ENCODE measurements around the gene MICAL3. TPM values are rescaled to one million over a fixed set of nuclear protein-coding genes. Genes with fewer than 3 reads are reported as not detected.

The MICAL3 gene
- polyA plus RNA-seq, 3 donors, result 0.23 to 0.84 TPM; not detected in 1

GRCh38 chr22:17903564-17904295 is 120.6 kb downstream of the MICAL3 start:
- Histone ChIP-seq H3K36me3 (replicated peaks in 1 of 2; ENCODE audit: control insufficient read depth in 1 of 2, insufficient read depth in 2 of 2, low read length in 2 of 2) (no peaks in the 10 kb centered on the region), H3K4me3 (replicated peaks in 1 of 3; ENCODE audit: low read depth in 2 of 3, low read length in 3 of 3) (no peak overlapping the region), H3K27ac (ENCODE audit: low read depth in 1 of 2, low read length in 2 of 2) (no peak overlapping the region), H4K20me1 (ENCODE audit: insufficient read depth, low read length) (no peaks in the 10 kb centered on the region), H3K4me2 (replicated peaks; ENCODE audit: extremely low read depth, low read length, poor library complexity, severe bottlenecking) (no peak overlapping the region), H2AFZ (ENCODE audit: insufficient read depth, low read depth, low read length, poor library complexity, severe bottlenecking) (no peak overlapping the region), H3K79me2 (ENCODE audit: insufficient read depth, low read length) (no peaks in the 10 kb centered on the region), H3K9me3 (replicated peaks in 1 of 2; ENCODE audit: control insufficient read depth in 1 of 2, insufficient read depth in 1 of 2, low read length in 2 of 2) (no peaks in the 10 kb centered on the region), H3K27me3 (ENCODE audit: control insufficient read depth in 2 of 2, insufficient read depth in 2 of 2, low read length in 2 of 2) (no peaks in the 10 kb centered on the region), H3K9ac (ENCODE audit: insufficient read depth, low read length, poor library complexity, severe bottlenecking) (no peak overlapping the region), H3K4me1 (ENCODE audit: control insufficient read depth in 1 of 2, insufficient read depth in 2 of 2, low read length in 2 of 2) (no peaks in the 10 kb centered on the region)
- H3K4me1 Mint-ChIP-seq, result no peaks in the 10 kb centered on the region
- H3K27ac Mint-ChIP-seq, result no peak overlapping the region
- H3K27me3 Mint-ChIP-seq (ENCODE audit: low read depth in 3 of 3), result peaks cover 0 to 1% (median 0%) of the 10 kb centered on the region in 3 donors
- no peak overlapping the region for H3K4me3 Mint-ChIP-seq
- intact Hi-C loops (cut with micrococcal nuclease), result no loop called here
- TF ChIP-seq CTCF (IDR thresholded peaks at IDR 0.05), result no peak
- DNase-seq, result no peak
- 94% methylated on average over 10 of the region's 10 CpGs for WGBS (ENCODE audit: insufficient coverage)
- no peaks in the 10 kb centered on the region for H3K9me3 Mint-ChIP-seq
- H3K36me3 Mint-ChIP-seq, result no peaks in the 10 kb centered on the region

- no peaks in the 10 kb centered on the region for H3K9me3 Mint-ChIP-seq
- H3K9me3 ChIP-seq (replicated peaks in 1 of 2; ENCODE audit: control insufficient read depth in 1 of 2, insufficient read depth in 1 of 2, low read length in 2 of 2), result no peaks in the 10 kb centered on the region
- no peaks in the 10 kb centered on the region for H3K36me3 Mint-ChIP-seq
Measured at GRCh38 chr22:17902960-17903359, 121.4 kb downstream of the MICAL3 start.

More at GRCh38 chr22:17902960-17903359, 121.4 kb downstream of the MICAL3 start:
- no peak overlapping the region for H3K9ac ChIP-seq (ENCODE audit: insufficient read depth, low read length, poor library complexity, severe bottlenecking)
- 90% methylated on average over 5 of the region's 8 CpGs for WGBS (ENCODE audit: insufficient coverage)
- no peak for TF ChIP-seq CTCF (IDR thresholded peaks at IDR 0.05)
- H3K27me3 ChIP-seq (ENCODE audit: control insufficient read depth in 2 of 2, insufficient read depth in 2 of 2, low read length in 2 of 2), result no peaks in the 10 kb centered on the region
- no peak for DNase-seq
- H4K20me1 ChIP-seq (ENCODE audit: insufficient read depth, low read length), result no peaks in the 10 kb centered on the region
- no peaks in the 10 kb centered on the region for H3K79me2 ChIP-seq (ENCODE audit: insufficient read depth, low read length)
- intact Hi-C loops (cut with micrococcal nuclease), result no loop called here
- no peaks in the 10 kb centered on the region for H3K36me3 ChIP-seq (replicated peaks in 1 of 2; ENCODE audit: control insufficient read depth in 1 of 2, insufficient read depth in 2 of 2, low read length in 2 of 2)
- no peaks in the 10 kb centered on the region for H3K4me1 ChIP-seq (ENCODE audit: control insufficient read depth in 1 of 2, insufficient read depth in 2 of 2, low read length in 2 of 2)
- Mint-ChIP-seq H3K27me3 (ENCODE audit: low read depth in 3 of 3) (peaks cover 0 to 1% (median 0%) of the 10 kb centered on the region in 3 donors), H3K4me3 (no peak overlapping the region), H3K4me1 (no peaks in the 10 kb centered on the region), H3K27ac (no peak overlapping the region)
- H2AFZ ChIP-seq (ENCODE audit: insufficient read depth, low read depth, low read length, poor library complexity, severe bottlenecking), result no peak overlapping the region
- no peak overlapping the region for H3K4me2 ChIP-seq (replicated peaks; ENCODE audit: extremely low read depth, low read length, poor library complexity, severe bottlenecking)
- no peak overlapping the region for H3K27ac ChIP-seq (ENCODE audit: low read depth in 1 of 2, low read length in 2 of 2)
- H3K4me3 ChIP-seq (replicated peaks in 1 of 3; ENCODE audit: low read depth in 2 of 3, low read length in 3 of 3), result no peak overlapping the region

Measured in CD14-positive monocyte (primary cell).